ENCODE measurements around the gene KIF3B. TPM values are rescaled to one million over a fixed set of nuclear protein-coding genes. Genes with fewer than 3 reads are reported as not detected.

The KIF3B gene
- total and polyA plus RNA-seq, 2 of the 13 experiments (the other 11 are each of a cell fraction or from before 2014, with no cell fraction given), result 23.6 to 28.8 TPM

DNA sequence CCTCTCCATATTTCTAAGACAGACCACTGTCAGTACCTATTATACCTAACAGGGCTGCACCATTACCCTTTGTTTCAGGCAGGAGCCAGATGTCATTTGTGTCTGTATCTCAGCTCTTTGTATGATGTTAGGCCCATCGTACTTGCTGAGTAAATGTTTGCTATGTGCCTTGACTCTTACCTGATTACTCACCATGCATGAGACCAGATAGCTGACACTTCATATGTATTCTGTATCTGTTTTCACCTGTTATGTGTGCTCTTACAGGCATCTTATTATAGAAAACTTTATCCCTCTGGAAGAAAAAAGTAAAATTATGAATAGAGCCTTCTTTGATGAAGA, 49.0 kb downstream of the KIF3B start (continued):
- TF ChIP-seq, protein P1, sequence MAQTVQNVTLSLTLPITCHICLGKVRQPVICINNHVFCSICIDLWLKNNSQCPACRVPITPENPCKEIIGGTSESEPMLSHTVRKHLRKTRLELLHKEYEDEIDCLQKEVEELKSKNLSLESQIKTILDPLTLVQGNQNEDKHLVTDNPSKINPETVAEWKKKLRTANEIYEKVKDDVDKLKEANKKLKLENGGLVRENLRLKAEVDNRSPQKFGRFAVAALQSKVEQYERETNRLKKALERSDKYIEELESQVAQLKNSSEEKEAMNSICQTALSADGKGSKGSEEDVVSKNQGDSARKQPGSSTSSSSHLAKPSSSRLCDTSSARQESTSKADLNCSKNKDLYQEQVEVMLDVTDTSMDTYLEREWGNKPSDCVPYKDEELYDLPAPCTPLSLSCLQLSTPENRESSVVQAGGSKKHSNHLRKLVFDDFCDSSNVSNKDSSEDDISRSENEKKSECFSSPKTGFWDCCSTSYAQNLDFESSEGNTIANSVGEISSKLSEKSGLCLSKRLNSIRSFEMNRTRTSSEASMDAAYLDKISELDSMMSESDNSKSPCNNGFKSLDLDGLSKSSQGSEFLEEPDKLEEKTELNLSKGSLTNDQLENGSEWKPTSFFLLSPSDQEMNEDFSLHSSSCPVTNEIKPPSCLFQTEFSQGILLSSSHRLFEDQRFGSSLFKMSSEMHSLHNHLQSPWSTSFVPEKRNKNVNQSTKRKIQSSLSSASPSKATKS (CRISPR knock-in tag; IDR thresholded peaks at IDR 0.05), result 0 out of 2 replicates have a peak, but pooled peaks have one; percentile 13
- no peak for TF ChIP-seq SP140L (CRISPR knock-in tag; IDR thresholded peaks at IDR 0.05; ENCODE audit: borderline replicate concordance)
- TF ChIP-seq HMG20A (CRISPR knock-in tag; IDR thresholded peaks at IDR 0.05; ENCODE audit: borderline replicate concordance), result peak; percentile 79; the same call in 1 of the 2 replicates
- TF ChIP-seq FOXC1 (CRISPR knock-in tag; IDR thresholded peaks at IDR 0.05; ENCODE audit: borderline replicate concordance), result no peak
- TF ChIP-seq, protein P2, sequence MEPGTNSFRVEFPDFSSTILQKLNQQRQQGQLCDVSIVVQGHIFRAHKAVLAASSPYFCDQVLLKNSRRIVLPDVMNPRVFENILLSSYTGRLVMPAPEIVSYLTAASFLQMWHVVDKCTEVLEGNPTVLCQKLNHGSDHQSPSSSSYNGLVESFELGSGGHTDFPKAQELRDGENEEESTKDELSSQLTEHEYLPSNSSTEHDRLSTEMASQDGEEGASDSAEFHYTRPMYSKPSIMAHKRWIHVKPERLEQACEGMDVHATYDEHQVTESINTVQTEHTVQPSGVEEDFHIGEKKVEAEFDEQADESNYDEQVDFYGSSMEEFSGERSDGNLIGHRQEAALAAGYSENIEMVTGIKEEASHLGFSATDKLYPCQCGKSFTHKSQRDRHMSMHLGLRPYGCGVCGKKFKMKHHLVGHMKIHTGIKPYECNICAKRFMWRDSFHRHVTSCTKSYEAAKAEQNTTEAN (CRISPR knock-in tag; conservative IDR thresholded peaks at IDR 0.05), result 0 out of 2 replicates have a peak, but pooled peaks have one; percentile 22
- TF ChIP-seq RFX3 (CRISPR knock-in tag; IDR thresholded peaks at IDR 0.05), result no peak
- no peak for TF ChIP-seq ZSCAN29 (CRISPR knock-in tag; conservative IDR thresholded peaks at IDR 0.05)
- TF ChIP-seq FOXM1 (CRISPR knock-in tag; IDR thresholded peaks at IDR 0.05), result no peak
- no peak for TF ChIP-seq ZKSCAN8 (CRISPR knock-in tag; IDR thresholded peaks at IDR 0.05; ENCODE audit: borderline replicate concordance)
- TF ChIP-seq, protein P3, sequence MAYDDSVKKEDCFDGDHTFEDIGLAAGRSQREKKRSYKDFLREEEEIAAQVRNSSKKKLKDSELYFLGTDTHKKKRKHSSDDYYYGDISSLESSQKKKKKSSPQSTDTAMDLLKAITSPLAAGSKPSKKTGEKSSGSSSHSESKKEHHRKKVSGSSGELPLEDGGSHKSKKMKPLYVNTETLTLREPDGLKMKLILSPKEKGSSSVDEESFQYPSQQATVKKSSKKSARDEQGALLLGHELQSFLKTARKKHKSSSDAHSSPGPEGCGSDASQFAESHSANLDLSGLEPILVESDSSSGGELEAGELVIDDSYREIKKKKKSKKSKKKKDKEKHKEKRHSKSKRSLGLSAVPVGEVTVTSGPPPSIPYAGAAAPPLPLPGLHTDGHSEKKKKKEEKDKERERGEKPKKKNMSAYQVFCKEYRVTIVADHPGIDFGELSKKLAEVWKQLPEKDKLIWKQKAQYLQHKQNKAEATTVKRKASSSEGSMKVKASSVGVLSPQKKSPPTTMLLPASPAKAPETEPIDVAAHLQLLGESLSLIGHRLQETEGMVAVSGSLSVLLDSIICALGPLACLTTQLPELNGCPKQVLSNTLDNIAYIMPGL (CRISPR knock-in tag; IDR thresholded peaks at IDR 0.05; ENCODE audit: borderline replicate concordance in 1 of 2, low read depth in 1 of 2), result 0 out of 4 replicates have a peak, but pooled peaks of 1 of the 2 experiments have one; percentile 14
- TF ChIP-seq, protein P4, sequence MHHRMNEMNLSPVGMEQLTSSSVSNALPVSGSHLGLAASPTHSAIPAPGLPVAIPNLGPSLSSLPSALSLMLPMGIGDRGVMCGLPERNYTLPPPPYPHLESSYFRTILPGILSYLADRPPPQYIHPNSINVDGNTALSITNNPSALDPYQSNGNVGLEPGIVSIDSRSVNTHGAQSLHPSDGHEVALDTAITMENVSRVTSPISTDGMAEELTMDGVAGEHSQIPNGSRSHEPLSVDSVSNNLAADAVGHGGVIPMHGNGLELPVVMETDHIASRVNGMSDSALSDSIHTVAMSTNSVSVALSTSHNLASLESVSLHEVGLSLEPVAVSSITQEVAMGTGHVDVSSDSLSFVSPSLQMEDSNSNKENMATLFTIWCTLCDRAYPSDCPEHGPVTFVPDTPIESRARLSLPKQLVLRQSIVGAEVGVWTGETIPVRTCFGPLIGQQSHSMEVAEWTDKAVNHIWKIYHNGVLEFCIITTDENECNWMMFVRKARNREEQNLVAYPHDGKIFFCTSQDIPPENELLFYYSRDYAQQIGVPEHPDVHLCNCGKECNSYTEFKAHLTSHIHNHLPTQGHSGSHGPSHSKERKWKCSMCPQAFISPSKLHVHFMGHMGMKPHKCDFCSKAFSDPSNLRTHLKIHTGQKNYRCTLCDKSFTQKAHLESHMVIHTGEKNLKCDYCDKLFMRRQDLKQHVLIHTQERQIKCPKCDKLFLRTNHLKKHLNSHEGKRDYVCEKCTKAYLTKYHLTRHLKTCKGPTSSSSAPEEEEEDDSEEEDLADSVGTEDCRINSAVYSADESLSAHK (CRISPR knock-in tag; IDR thresholded peaks at IDR 0.05; ENCODE audit: borderline replicate concordance), result no peak
- TF ChIP-seq, protein P5, sequence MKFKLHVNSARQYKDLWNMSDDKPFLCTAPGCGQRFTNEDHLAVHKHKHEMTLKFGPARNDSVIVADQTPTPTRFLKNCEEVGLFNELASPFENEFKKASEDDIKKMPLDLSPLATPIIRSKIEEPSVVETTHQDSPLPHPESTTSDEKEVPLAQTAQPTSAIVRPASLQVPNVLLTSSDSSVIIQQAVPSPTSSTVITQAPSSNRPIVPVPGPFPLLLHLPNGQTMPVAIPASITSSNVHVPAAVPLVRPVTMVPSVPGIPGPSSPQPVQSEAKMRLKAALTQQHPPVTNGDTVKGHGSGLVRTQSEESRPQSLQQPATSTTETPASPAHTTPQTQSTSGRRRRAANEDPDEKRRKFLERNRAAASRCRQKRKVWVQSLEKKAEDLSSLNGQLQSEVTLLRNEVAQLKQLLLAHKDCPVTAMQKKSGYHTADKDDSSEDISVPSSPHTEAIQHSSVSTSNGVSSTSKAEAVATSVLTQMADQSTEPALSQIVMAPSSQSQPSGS (CRISPR knock-in tag; IDR thresholded peaks at IDR 0.05), result peak; percentile 14; the same call in 1 of the 2 replicates
- 0 out of 2 replicates have a peak, but pooled peaks have one; percentile 8 for TF ChIP-seq ZNF556 (CRISPR knock-in tag; IDR thresholded peaks at IDR 0.05; ENCODE audit: borderline replicate concordance)
- TF ChIP-seq JARID2 (CRISPR knock-in tag; IDR thresholded peaks at IDR 0.05; ENCODE audit: insufficient replicate concordance), result no peak
- no peak for TF ChIP-seq HOXA7 (CRISPR knock-in tag; IDR thresholded peaks at IDR 0.05)
